Suprapubic skin (tissue), 4 donors: ENCODE data around the gene GALNT13. TPM values are rescaled to one million over a fixed set of nuclear protein-coding genes. Genes with fewer than 3 reads are reported as not detected.

Experiments used
- DNase-seq, 2 donors: peaks; one replicate each; pipeline ENCODE4 v3.0.0-alpha.2; 2019; ENCODE audit warnings: low spot score in 2 of 2
- H3K27ac ChIP-seq: fragments of 200-600 bp; sonication (generic); one replicate; pipeline ENCODE4 v1.5.1; 2019
- H3K27me3 ChIP-seq: fragments of 200-600 bp; sonication (generic); one replicate; pipeline ENCODE4 v1.5.1; 2019
- H3K36me3 ChIP-seq: fragments of 200-600 bp; sonication (generic); one replicate; pipeline ENCODE4 v1.5.1; 2019
- H3K4me1 ChIP-seq: fragments of 200-600 bp; sonication (generic); one replicate; pipeline ENCODE4 v1.5.1; 2019
- H3K4me3 ChIP-seq: fragments of 200-600 bp; sonication (generic); one replicate; pipeline ENCODE4 v1.5.1; 2019; ENCODE audit warnings: mild to moderate bottlenecking
- H3K9me3 ChIP-seq: fragments of 200-600 bp; sonication (generic); one replicate; pipeline ENCODE4 v1.5.1; 2019
- CTCF ChIP-seq, 2 donors: fragments of 200-600 bp in 1 of 2; fragments of 450-650 bp in 1 of 2; sonication (generic) in 1 of 2; IDR thresholded peaks; one replicate each; pipeline ENCODE4 v1.5.1; 2016 to 2019; ENCODE audit warnings: antibody characterized with exemption in 2 of 2, mild to moderate bottlenecking in 1 of 2, moderate library complexity in 1 of 2
- EP300 ChIP-seq: sonication (generic); formaldehyde crosslinking; IDR thresholded peaks from one replicate; pipeline ENCODE4 v1.6.1; 2017; ENCODE audit warnings: antibody characterized with exemption
- POLR2A ChIP-seq, 2 donors: fragments of 450-650 bp; IDR thresholded peaks; one replicate each; pipeline ENCODE4 v1.6.1; 2017; ENCODE audit warnings: antibody characterized with exemption in 2 of 2, mild to moderate bottlenecking in 2 of 2, moderate library complexity in 2 of 2
- POLR2AphosphoS5 ChIP-seq, 3 donors: sonication (generic); formaldehyde crosslinking; IDR thresholded peaks; one replicate each; pipeline ENCODE4 v1.6.1; 2017; ENCODE audit warnings: antibody characterized with exemption in 3 of 3
- WGBS: methylation state at CpG from one replicate; pipeline ENCODE4 v1.1.5; 2018; 5-methylcytosine and 5-hydroxymethylcytosine counted together
- total RNA-seq, 4 donors: library from RNA; depleted of rRNA; stranded (reverse); fragments of >200 nt; gene quantifications; one replicate each; pipeline ENCODE4 v1.1.0, GENCODE V29; 2016

GALNT13 gene
- total RNA-seq, 4 donors from 2014 or later: 0.19 to 0.97 (median 0.54) TPM

GRCh38 chr2:154067124-154067523 lies 195.4 kb downstream of the GALNT13 start:
- Histone ChIP-seq H3K27ac (no peak overlapping the region), H3K9me3 (peaks cover 4% of the 10 kb centered on the region), H3K27me3 (no peaks in the 10 kb centered on the region), H3K36me3 (no peaks in the 10 kb centered on the region), H3K4me3 (no peak overlapping the region), H3K4me1 (no peaks in the 10 kb centered on the region)
- TF ChIP-seq POLR2A (IDR thresholded peaks at IDR 0.05): no peak
- no peak for TF ChIP-seq POLR2AphosphoS5 (IDR thresholded peaks at IDR 0.05)
- no peak for TF ChIP-seq EP300
- no peak for TF ChIP-seq CTCF (IDR thresholded peaks at IDR 0.05)
- no peak for DNase-seq

DNA sequence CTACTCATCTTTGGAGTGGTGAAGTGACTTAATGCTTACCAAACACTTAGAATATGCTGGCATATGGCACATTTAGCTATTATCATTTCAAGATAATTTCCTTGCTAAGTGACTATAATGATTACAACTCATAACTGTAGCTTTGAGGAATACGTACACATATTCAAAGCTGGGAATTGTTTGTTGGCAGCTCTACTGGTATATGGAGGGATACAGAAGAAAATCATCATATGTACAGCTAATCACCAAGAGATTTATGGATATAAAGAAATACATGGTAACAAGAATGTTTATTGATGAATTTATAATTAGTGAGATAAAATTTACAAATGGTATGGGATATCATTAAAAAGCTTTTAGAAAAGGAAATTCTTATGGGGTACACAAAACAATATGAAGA lies 207.2 kb downstream of the GALNT13 start:
- no peaks in the 10 kb centered on the region for H3K36me3 ChIP-seq
- WGBS: 73% methylated on average over 1 of the region's 1 CpG
- H3K4me1 ChIP-seq: no peaks in the 10 kb centered on the region
- no peak overlapping the region for H3K4me3 ChIP-seq
- H3K27ac ChIP-seq: no peak overlapping the region
- no peak for TF ChIP-seq EP300
- TF ChIP-seq CTCF (IDR thresholded peaks at IDR 0.05): no peak
- no peak for TF ChIP-seq POLR2A (IDR thresholded peaks at IDR 0.05)
- TF ChIP-seq POLR2AphosphoS5 (IDR thresholded peaks at IDR 0.05): no peak
- DNase-seq: no peak
- no peaks in the 10 kb centered on the region for H3K9me3 ChIP-seq
- no peaks in the 10 kb centered on the region for H3K27me3 ChIP-seq

DNA sequence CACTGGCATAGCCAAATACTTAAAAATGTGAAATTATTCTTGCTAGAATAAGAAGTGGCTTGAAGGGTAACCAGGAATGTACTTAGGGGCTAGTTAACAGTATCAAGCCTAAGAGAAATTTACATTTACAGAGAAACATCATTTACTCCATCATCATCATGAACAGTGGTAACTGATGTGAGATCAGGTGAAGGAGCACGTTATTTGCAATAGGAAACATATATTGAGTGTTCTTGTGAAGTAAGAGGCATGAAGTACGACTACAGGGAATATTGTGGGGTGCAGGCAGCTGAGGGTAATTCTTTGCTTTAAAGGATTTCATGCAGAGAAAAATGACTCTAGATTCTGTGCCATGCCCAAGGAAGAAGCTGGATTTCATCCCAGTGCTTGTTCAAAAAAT lies 220.8 kb downstream of the GALNT13 start:
- TF ChIP-seq CTCF (IDR thresholded peaks at IDR 0.05): no peak
- 81% methylated on average over 2 of the region's 2 CpGs for WGBS

GRCh38 chr2:154093856-154094255 lies 222.1 kb downstream of the GALNT13 start:
- 60% methylated on average over 2 of the region's 2 CpGs for WGBS
- H3K9me3 ChIP-seq: no peaks in the 10 kb centered on the region
- no peaks in the 10 kb centered on the region for H3K4me1 ChIP-seq

More for the DNA sequence above, 220.8 kb downstream of the GALNT13 start:
- no peaks in the 10 kb centered on the region for H3K36me3 ChIP-seq
- H3K4me1 ChIP-seq: no peaks in the 10 kb centered on the region
- H3K9me3 ChIP-seq: no peaks in the 10 kb centered on the region
- DNase-seq: no peak
- no peak overlapping the region for H3K4me3 ChIP-seq
- H3K27me3 ChIP-seq: no peaks in the 10 kb centered on the region
- H3K27ac ChIP-seq: no peak overlapping the region

DNA sequence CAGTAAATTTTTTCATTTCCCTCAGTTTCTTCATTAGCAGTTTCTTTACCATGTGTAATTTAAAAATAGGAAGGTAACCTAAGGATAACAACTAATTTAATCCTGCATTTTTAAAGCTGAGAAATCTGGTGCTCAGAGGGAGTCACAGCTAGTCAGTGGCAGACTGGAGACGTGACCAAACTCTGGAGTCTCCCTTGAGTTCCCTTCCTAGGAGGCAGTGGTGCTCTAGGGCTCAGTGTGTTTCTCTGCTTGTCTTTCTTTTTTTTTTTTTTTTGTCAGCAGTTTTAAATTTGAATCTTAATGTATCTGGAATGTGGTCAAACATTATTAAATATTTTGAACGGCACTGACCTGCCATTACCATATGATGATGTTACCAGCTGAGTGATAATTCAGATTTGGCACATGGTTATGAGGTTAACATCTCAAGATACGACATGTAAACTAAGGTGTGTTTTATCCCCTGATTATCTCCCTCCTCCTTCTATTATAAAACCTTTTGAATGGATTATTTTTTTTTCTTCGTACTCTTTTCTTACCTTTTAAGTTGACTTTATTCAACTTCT lies 226.2 kb downstream of the GALNT13 start:
- no peaks in the 10 kb centered on the region for H3K9me3 ChIP-seq
- no peaks in the 10 kb centered on the region for H3K27me3 ChIP-seq
- no peaks in the 10 kb centered on the region for H3K36me3 ChIP-seq
- H3K4me1 ChIP-seq: no peaks in the 10 kb centered on the region
- WGBS: 70% methylated on average over 4 of the region's 4 CpGs
- no peak for DNase-seq
- no peak overlapping the region for H3K27ac ChIP-seq
- no peak overlapping the region for H3K4me3 ChIP-seq
- TF ChIP-seq POLR2AphosphoS5 (IDR thresholded peaks at IDR 0.05) (no peak), POLR2A (IDR thresholded peaks at IDR 0.05) (no peak), CTCF (IDR thresholded peaks at IDR 0.05) (no peak), EP300 (no peak)

More at GRCh38 chr2:154093856-154094255, 222.1 kb downstream of the GALNT13 start:
- Histone ChIP-seq H3K27me3 (no peaks in the 10 kb centered on the region), H3K36me3 (no peaks in the 10 kb centered on the region), H3K27ac (no peak overlapping the region), H3K4me3 (no peak overlapping the region)
- TF ChIP-seq EP300 (no peak), CTCF (IDR thresholded peaks at IDR 0.05) (no peak), POLR2AphosphoS5 (IDR thresholded peaks at IDR 0.05) (no peak), POLR2A (IDR thresholded peaks at IDR 0.05) (no peak)
- no peak for DNase-seq
